Astrocyte (in vitro differentiated cells and primary cell): ENCODE results near the gene TMPRSS9. TPM values are rescaled to one million over a fixed set of nuclear protein-coding genes. Genes with fewer than 3 reads are reported as not detected.

Experiments used
- DNase-seq: peaks from one replicate; pipeline ENCODE4 v3.0.0-alpha.2; 2010; ENCODE audit warnings: low read depth
- FAIRE-seq: peaks from 2 replicates; lab custom pipeline; 2011; peaks lifted over from hg19 to GRCh38; lab: Jason Lieb, UNC
- H2AFZ ChIP-seq: 2 replicates; pipeline ENCODE4 v1.6.0; 2012; ENCODE audit warnings: low read depth, low read length, inconsistent platforms
- H3K27ac ChIP-seq: 2 replicates; pipeline ENCODE4 v1.5.1; 2011; ENCODE audit warnings: low read depth, low read length, inconsistent platforms
- H3K27me3 ChIP-seq: 2 replicates; pipeline ENCODE4 v1.6.0; 2011; ENCODE audit warnings: low read length, inconsistent platforms; ENCODE audit not compliant: insufficient read depth
- H3K36me3 ChIP-seq: 2 replicates; pipeline ENCODE4 v1.5.1; 2011; ENCODE audit warnings: low read length, inconsistent platforms; ENCODE audit not compliant: insufficient read depth
- H3K4me1 ChIP-seq: 2 replicates; pipeline ENCODE4 v1.5.1; 2011; ENCODE audit warnings: low read length, inconsistent platforms; ENCODE audit not compliant: insufficient read depth
- H3K4me2 ChIP-seq: 2 replicates; pipeline ENCODE4 v1.6.0; 2012; ENCODE audit warnings: low read length, inconsistent platforms
- H3K4me3 ChIP-seq: 2 replicates; pipeline ENCODE4 v1.5.1; 2011; ENCODE audit warnings: low read depth, mild to moderate bottlenecking, low read length, inconsistent platforms; ENCODE audit not compliant: insufficient read depth
- H3K79me2 ChIP-seq: 2 replicates; pipeline ENCODE4 v1.6.0; 2012; ENCODE audit warnings: mild to moderate bottlenecking, low read length, inconsistent platforms; ENCODE audit not compliant: insufficient read depth
- H3K9ac ChIP-seq: 2 replicates; pipeline ENCODE4 v1.6.0; 2012; ENCODE audit warnings: mild to moderate bottlenecking, low read length, inconsistent platforms
- H3K9me3 ChIP-seq: 2 replicates; pipeline ENCODE4 v1.5.1; 2012; ENCODE audit warnings: low read depth, mild to moderate bottlenecking, low read length, inconsistent platforms; ENCODE audit not compliant: insufficient read depth
- H4K20me1 ChIP-seq: 2 replicates; pipeline ENCODE4 v1.6.0; 2012; ENCODE audit warnings: low read length, inconsistent platforms; ENCODE audit not compliant: insufficient read depth
- H3K27ac Mint-ChIP-seq: one replicate; pipeline ENCODE4 v1.8.0; 2021; ENCODE audit warnings: mild to moderate bottlenecking, mixed read lengths; ENCODE audit not compliant: unreplicated experiment
- H3K27me3 Mint-ChIP-seq: one replicate; pipeline ENCODE4 v1.8.0; 2021; ENCODE audit warnings: low read depth, mixed read lengths; ENCODE audit not compliant: unreplicated experiment
- H3K36me3 Mint-ChIP-seq: one replicate; pipeline ENCODE4 v1.8.0; 2021; ENCODE audit warnings: low read depth, mixed read lengths; ENCODE audit not compliant: unreplicated experiment
- H3K4me1 Mint-ChIP-seq: one replicate; pipeline ENCODE4 v1.8.0; 2021; ENCODE audit warnings: low read depth, mixed read lengths; ENCODE audit not compliant: unreplicated experiment
- H3K4me3 Mint-ChIP-seq: one replicate; pipeline ENCODE4 v1.8.0; 2021; ENCODE audit warnings: mild to moderate bottlenecking, moderate library complexity, mixed read lengths; ENCODE audit not compliant: unreplicated experiment
- H3K9me3 Mint-ChIP-seq: one replicate; pipeline ENCODE4 v1.8.0; 2021; ENCODE audit warnings: mild to moderate bottlenecking, mixed read lengths; ENCODE audit not compliant: unreplicated experiment
- EZH2 ChIP-seq: IDR thresholded peaks from 2 replicates; pipeline ENCODE4 v1.6.1; 2012; ENCODE audit warnings: mild to moderate bottlenecking, low read length, inconsistent platforms; ENCODE audit not compliant: insufficient read depth
- total RNA-seq: library from RNA; stranded (reverse); gene quantifications from 2 replicates; pipeline ENCODE4 v1.2.1, GENCODE V29; 2021
- TF ChIP-seq, protein P1 (sequence below): IDR thresholded peaks from 2 replicates; pipeline ENCODE4 v1.5.1; 2011; ENCODE audit warnings: low read depth, mild to moderate bottlenecking, inconsistent platforms, low read length, moderate library complexity; ENCODE audit not compliant: insufficient read depth

Gene TMPRSS9
- total RNA-seq, 1 donor from 2014 or later = 0.16 TPM

DNA sequence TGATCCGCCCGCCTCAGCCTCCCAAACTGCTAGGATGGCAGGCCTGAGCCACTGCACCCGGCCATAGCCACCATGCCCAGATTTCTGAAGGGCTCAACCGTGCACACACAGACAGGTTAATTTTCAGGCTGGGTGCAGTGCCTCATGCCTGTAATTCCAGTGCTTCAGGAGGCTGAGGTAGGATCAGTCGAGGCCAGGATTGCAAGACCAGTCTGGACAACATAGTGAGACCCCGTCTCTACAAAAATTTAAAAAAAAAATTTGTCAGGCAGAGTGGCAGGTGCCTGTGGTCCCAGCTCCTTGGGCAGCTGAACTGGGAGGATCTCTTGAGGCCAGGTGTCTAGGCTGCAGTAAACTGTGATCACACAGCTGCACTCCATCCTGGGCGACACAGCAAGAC lies 59.7 kb downstream of the TMPRSS9 start:
- H3K27ac ChIP-seq = no peak overlapping the region
- no peaks in the 10 kb centered on the region for H3K9me3 ChIP-seq
- H3K4me2 ChIP-seq = no peak overlapping the region
- no peaks in the 10 kb centered on the region for H3K27me3 ChIP-seq
- no peak for TF ChIP-seq EZH2
- TF ChIP-seq, protein P1, sequence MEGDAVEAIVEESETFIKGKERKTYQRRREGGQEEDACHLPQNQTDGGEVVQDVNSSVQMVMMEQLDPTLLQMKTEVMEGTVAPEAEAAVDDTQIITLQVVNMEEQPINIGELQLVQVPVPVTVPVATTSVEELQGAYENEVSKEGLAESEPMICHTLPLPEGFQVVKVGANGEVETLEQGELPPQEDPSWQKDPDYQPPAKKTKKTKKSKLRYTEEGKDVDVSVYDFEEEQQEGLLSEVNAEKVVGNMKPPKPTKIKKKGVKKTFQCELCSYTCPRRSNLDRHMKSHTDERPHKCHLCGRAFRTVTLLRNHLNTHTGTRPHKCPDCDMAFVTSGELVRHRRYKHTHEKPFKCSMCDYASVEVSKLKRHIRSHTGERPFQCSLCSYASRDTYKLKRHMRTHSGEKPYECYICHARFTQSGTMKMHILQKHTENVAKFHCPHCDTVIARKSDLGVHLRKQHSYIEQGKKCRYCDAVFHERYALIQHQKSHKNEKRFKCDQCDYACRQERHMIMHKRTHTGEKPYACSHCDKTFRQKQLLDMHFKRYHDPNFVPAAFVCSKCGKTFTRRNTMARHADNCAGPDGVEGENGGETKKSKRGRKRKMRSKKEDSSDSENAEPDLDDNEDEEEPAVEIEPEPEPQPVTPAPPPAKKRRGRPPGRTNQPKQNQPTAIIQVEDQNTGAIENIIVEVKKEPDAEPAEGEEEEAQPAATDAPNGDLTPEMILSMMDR = no peak
- Mint-ChIP-seq H3K27me3 (no peaks in the 10 kb centered on the region), H3K9me3 (no peaks in the 10 kb centered on the region), H3K36me3 (peaks cover 4% of the 10 kb centered on the region), H3K27ac (no peak overlapping the region), H3K4me1 (no peaks in the 10 kb centered on the region), H3K4me3 (no peak overlapping the region)
- peaks cover 24% of the 10 kb centered on the region for H4K20me1 ChIP-seq
- no peaks in the 10 kb centered on the region for H3K36me3 ChIP-seq
- no peak overlapping the region for H3K4me3 ChIP-seq
- no peak overlapping the region for H2AFZ ChIP-seq
- DNase-seq (no peak), FAIRE-seq (no peak)
- H3K79me2 ChIP-seq = peaks cover 21% of the 10 kb centered on the region
- no peaks in the 10 kb centered on the region for H3K4me1 ChIP-seq
- H3K9ac ChIP-seq = no peak overlapping the region

- H3K27ac Mint-ChIP-seq = no peak overlapping the region
- no peaks in the 10 kb centered on the region for H3K36me3 ChIP-seq
Measured at GRCh38 chr19:2420490-2420889, 60.4 kb downstream of the TMPRSS9 start.

More at GRCh38 chr19:2420490-2420889, 60.4 kb downstream of the TMPRSS9 start:
- H3K4me3 Mint-ChIP-seq = no peak overlapping the region
- H2AFZ ChIP-seq = no peak overlapping the region
- no peaks in the 10 kb centered on the region for H3K4me1 Mint-ChIP-seq
- no peak overlapping the region for H3K27ac ChIP-seq
- H3K9me3 ChIP-seq = no peaks in the 10 kb centered on the region
- H3K9ac ChIP-seq = no peak overlapping the region
- H3K4me1 ChIP-seq = peaks cover 2% of the 10 kb centered on the region
- H3K9me3 Mint-ChIP-seq = no peaks in the 10 kb centered on the region
- peaks cover 4% of the 10 kb centered on the region for H3K36me3 Mint-ChIP-seq
- DNase-seq = no peak
- H3K27me3 Mint-ChIP-seq = no peaks in the 10 kb centered on the region
- no peak overlapping the region for H3K4me3 ChIP-seq
- peaks cover 28% of the 10 kb centered on the region for H3K79me2 ChIP-seq
- no peak overlapping the region for H3K4me2 ChIP-seq
- TF ChIP-seq, protein P1 = no peak
- no peak for TF ChIP-seq EZH2
- H3K27me3 ChIP-seq = no peaks in the 10 kb centered on the region
- FAIRE-seq = no peak
- peaks cover 24% of the 10 kb centered on the region for H4K20me1 ChIP-seq
